HG03095 (cell line): ENCODE results near the gene MRPL19.

Source experiments
- ATAC-seq: cut with Tn5 transposase; IDR thresholded peaks from one replicate; pipeline ENCODE4 v1.9.1; 2021; ENCODE audit warnings: moderate library complexity; ENCODE audit not compliant: unreplicated experiment

The MRPL19 gene

GRCh38 chr2:75614162-75614651, 32.4 kb upstream of the MRPL19 start:
- ATAC-seq: no peak

- no peak for ATAC-seq
These were observed 30.2 kb upstream of the MRPL19 start for GRCh38 chr2:75616406-75616805.

- ATAC-seq: no peak
These were observed 29.6 kb upstream of the MRPL19 start for GRCh38 chr2:75616933-75617332.

- ATAC-seq: no peak
These were observed 26.4 kb upstream of the MRPL19 start for GRCh38 chr2:75619956-75620740.

- no peak for ATAC-seq
These were observed 25.4 kb upstream of the MRPL19 start for GRCh38 chr2:75621228-75621627.

- ATAC-seq: no peak
These were observed 24.1 kb upstream of the MRPL19 start for GRCh38 chr2:75622500-75622899.

GRCh38 chr2:75622929-75623328, 23.7 kb upstream of the MRPL19 start:
- no peak for ATAC-seq

GRCh38 chr2:75627902-75628504, 18.6 kb upstream of the MRPL19 start:
- ATAC-seq: no peak

GRCh38 chr2:75632091-75632701, 14.4 kb upstream of the MRPL19 start:
- no peak for ATAC-seq

GRCh38 chr2:75632813-75633212, 13.8 kb upstream of the MRPL19 start:
- ATAC-seq: no peak

- ATAC-seq: no peak
These were observed 13.0 kb upstream of the MRPL19 start for GRCh38 chr2:75633620-75634019.

- ATAC-seq: no peak
These were observed 11.6 kb upstream of the MRPL19 start for GRCh38 chr2:75634945-75635344.

- ATAC-seq: no peak
These were observed 9.0 kb upstream of the MRPL19 start for GRCh38 chr2:75637568-75637967.

GRCh38 chr2:75640621-75641121, 5.9 kb upstream of the MRPL19 start:
- peak; percentile 98 for ATAC-seq

GRCh38 chr2:75641587-75641986, 5.0 kb upstream of the MRPL19 start:
- no peak for ATAC-seq

- ATAC-seq: no peak
These were observed 2.6 kb upstream of the MRPL19 start for GRCh38 chr2:75643980-75644379.

- no peak for ATAC-seq
These were observed 940 bp upstream of the MRPL19 start for GRCh38 chr2:75645643-75646042.

- ATAC-seq: no peak
These were observed 447 bp upstream of the MRPL19 start for GRCh38 chr2:75646090-75646582.

GRCh38 chr2:75647771-75648170, 1.2 kb downstream of the MRPL19 start:
- no peak for ATAC-seq

GRCh38 chr2:75654012-75654411, 7.4 kb downstream of the MRPL19 start:
- no peak for ATAC-seq

GRCh38 chr2:75655861-75656260, 9.3 kb downstream of the MRPL19 start:
- no peak for ATAC-seq

GRCh38 chr2:75656563-75656962, 10.0 kb downstream of the MRPL19 start:
- no peak for ATAC-seq
